GM03348 (cell line): ENCODE data around the gene PBLD.
A peak's percentile ranks its signal among the peaks of the same experiment; 100 is the strongest.

Experiments used
- DNase-seq: peaks from one replicate; pipeline ENCODE4 v3.0.0; 2012; ENCODE audit warnings: low spot score

The PBLD gene

GRCh38 chr10:68332259-68333057 lies at the start of gene PBLD:
TSS of gene PBLD (minus strand) at chr10:68332928. CDS start at chr10:68306844, 26,084 bp downstream.
- DNase-seq, result peak; percentile 64

- no peak for DNase-seq
Observed at GRCh38 chr10:68371604-68372003, 38.9 kb upstream of the PBLD start.

GRCh38 chr10:68367121-68367520 lies 34.4 kb upstream of the PBLD start:
- no peak for DNase-seq

- DNase-seq, result no peak
Observed at GRCh38 chr10:68366600-68366999, 33.9 kb upstream of the PBLD start.

GRCh38 chr10:68365611-68366010 lies 32.9 kb upstream of the PBLD start:
- DNase-seq, result no peak

GRCh38 chr10:68364101-68364886 lies 31.6 kb upstream of the PBLD start:
- DNase-seq, result no peak

GRCh38 chr10:68362590-68362989 lies 29.9 kb upstream of the PBLD start:
- no peak for DNase-seq

GRCh38 chr10:68359189-68359588 lies 26.5 kb upstream of the PBLD start:
- DNase-seq, result no peak

- DNase-seq, result no peak
Observed at GRCh38 chr10:68353537-68353936, 20.8 kb upstream of the PBLD start.

- DNase-seq, result peak; percentile 46
Observed at GRCh38 chr10:68348265-68348741, 15.6 kb upstream of the PBLD start.

- no peak for DNase-seq
Observed at GRCh38 chr10:68346774-68347173, 14.0 kb upstream of the PBLD start.

- no peak for DNase-seq
Observed at GRCh38 chr10:68345621-68346020, 12.9 kb upstream of the PBLD start.

GRCh38 chr10:68342909-68343516 lies 10.3 kb upstream of the PBLD start:
- DNase-seq, result no peak

GRCh38 chr10:68340358-68341080 lies 7.8 kb upstream of the PBLD start:
- DNase-seq, result no peak

GRCh38 chr10:68336754-68337351 lies 4.1 kb upstream of the PBLD start:
- DNase-seq, result no peak

GRCh38 chr10:68334672-68335467 lies 2.1 kb upstream of the PBLD start:
- DNase-seq, result no peak

GRCh38 chr10:68333440-68334431 lies 1.0 kb upstream of the PBLD start:
- no peak for DNase-seq

GRCh38 chr10:68333058-68333395 lies 299 bp upstream of the PBLD start:
- DNase-seq, result peak; percentile 22

GRCh38 chr10:68331455-68332258 lies 1.1 kb downstream of the PBLD start, which contains the start of gene HNRNPH3:
TSS of gene HNRNPH3 (plus strand) at chr10:68332064. CDS start at chr10:68337222, 5,158 bp downstream.
- peak; percentile 97 for DNase-seq
